ENCODE measurements around the gene BICDL2.

DNA sequence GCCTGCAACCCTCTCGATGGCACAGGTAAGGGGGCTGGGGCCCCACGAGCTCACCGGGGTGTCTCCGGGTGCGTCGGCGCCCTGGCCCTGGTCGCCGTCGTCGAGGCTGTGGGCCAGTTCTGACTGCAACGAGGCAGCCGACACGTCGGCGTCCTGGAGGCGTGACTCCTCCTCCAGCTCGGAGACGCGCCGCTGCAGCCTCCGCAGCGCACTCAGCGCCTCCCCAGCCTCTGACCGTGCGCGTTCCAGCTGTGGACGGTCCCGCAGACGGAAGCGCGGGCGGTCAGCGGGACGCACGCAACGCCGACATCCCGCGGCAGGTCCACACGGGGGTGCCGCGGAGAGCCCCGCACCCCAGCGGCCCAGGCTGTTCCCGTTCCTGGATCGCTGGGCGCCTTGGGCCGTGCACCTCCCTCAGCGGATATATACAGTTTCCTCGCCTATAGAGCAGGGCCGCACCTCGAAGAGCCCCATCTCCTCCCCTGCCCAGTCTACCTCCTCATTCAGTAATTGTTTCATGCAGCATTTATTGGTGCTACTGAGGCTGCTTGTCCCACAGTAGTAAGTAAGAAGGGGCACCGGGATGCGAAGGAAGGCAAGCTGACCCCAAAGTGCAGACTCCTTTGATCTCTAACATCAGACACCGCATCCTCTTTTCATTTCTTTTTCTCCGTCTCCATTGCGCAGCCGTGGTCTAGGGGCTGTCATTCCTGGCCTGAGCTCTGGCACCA is 7.1 kb downstream of the BICDL2 start:
- TF ChIP-seq POLR2AphosphoS5 (IDR thresholded peaks at IDR 0.05) = no peak
- TF ChIP-seq, protein P1, sequence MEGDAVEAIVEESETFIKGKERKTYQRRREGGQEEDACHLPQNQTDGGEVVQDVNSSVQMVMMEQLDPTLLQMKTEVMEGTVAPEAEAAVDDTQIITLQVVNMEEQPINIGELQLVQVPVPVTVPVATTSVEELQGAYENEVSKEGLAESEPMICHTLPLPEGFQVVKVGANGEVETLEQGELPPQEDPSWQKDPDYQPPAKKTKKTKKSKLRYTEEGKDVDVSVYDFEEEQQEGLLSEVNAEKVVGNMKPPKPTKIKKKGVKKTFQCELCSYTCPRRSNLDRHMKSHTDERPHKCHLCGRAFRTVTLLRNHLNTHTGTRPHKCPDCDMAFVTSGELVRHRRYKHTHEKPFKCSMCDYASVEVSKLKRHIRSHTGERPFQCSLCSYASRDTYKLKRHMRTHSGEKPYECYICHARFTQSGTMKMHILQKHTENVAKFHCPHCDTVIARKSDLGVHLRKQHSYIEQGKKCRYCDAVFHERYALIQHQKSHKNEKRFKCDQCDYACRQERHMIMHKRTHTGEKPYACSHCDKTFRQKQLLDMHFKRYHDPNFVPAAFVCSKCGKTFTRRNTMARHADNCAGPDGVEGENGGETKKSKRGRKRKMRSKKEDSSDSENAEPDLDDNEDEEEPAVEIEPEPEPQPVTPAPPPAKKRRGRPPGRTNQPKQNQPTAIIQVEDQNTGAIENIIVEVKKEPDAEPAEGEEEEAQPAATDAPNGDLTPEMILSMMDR (IDR thresholded peaks at IDR 0.05) = no peak

Data from breast epithelium (tissue), 3 donors.